Measurements from ENCODE around the gene SIN3B.

SIN3B gene

GRCh38 chr19:16904599-16904998 lies 75.4 kb downstream of the SIN3B start:
- no peak for DNase-seq (ENCODE audit: low spot score)

DNA sequence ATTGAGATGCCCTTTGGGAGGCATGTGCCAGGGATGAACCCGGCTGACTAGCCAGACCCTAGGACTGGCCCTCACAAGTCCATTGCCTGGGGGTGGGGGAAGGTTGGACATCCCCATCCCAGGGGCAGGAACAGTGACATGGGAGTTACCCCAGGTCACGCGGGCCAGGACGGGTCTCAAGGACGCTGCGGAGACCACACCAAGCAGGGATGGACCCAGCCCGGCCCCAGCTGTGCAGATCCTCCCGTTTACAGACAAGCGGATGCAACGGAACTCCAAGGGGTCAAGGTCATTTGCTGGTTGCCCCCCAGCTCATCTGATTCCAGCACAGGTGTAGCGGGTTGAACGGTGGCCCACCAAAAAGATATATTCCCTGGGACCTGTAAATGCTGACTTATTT lies 79.6 kb downstream of the SIN3B start:
- DNase-seq (ENCODE audit: low spot score), result no peak

DNA sequence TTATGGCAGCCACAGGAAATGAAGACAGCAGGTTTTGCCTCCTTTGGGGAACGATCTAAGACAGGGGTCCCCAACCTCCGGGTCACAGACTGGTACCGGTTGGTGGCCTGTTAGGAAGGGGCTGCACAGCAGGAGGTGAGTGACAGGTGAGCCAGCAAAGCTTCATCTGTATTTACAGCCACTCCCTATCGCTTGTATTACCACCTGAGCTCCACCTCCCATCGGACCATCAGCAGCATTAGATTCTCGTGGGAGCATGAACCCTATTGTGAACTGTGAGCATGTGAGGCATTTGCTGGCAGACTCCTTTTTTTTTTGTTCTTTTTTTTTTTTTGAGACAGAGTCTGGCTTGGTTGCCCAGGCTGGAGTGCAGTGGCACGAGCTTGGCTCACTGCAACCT lies 81.8 kb downstream of the SIN3B start:
- no peak for DNase-seq (ENCODE audit: low spot score)

DNA sequence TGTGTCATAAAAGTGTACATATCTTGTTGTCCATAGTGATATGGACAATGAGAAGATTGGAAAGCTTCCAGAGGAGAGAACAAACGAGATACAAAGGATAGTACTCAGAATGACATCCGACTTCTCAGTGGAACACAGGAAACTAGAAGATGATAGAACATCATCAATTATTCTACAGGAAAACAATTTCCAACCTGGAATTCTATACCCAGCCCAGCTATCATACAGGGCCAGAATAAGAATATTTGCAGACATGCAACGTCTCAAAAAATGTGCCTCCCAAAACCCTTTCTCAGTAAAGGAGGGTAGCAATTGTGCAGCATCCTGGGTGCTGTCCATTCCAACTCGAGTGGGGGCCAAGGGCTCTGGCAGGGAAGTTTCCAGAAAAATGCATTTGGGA lies 83.6 kb downstream of the SIN3B start:
- DNase-seq (ENCODE audit: low spot score), result no peak

DNA sequence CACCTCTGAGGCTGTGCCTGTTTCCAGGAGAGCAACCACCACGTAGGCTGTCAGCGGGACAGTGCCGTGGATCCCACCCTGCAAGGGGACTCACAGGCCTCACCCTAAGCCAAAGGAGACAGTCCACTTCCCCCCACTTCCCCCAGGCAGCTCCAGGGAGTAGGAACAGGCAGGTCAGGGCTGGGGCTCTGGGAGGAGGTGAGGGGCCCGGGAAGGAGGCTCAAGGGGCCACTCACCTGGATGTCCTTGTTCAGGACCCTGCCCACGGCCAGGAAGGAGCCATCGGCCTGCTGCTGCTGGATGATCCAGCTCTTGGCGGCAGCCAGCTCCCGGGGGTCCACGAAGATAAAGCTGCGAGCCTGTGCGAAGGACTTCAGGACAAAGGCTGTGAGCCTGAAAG lies 85.2 kb downstream of the SIN3B start:
- DNase-seq (ENCODE audit: low spot score), result no peak

DNA sequence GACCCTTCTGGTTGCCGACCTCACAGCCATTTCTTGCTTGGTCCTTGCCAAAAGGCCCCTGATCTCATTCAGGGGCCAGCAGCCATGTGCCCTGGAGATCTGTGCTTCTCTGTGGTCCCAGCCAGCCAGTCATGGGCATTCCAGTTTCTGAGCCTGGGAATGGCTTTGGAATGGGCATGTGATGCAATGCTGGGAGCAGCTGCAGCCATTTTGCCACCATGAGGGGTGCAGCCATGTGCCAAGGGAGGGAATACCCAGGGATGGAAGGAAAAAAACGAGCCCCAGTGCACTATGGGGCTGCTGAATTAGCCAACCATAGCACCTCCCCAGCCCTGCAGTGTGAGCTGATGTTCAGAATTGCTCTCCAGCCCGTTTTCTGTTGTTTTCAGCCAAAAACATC lies 85.9 kb downstream of the SIN3B start:
- DNase-seq (ENCODE audit: low spot score), result no peak

GRCh38 chr19:16915734-16916133 lies 86.5 kb downstream of the SIN3B start:
- no peak for DNase-seq (ENCODE audit: low spot score)

DNA sequence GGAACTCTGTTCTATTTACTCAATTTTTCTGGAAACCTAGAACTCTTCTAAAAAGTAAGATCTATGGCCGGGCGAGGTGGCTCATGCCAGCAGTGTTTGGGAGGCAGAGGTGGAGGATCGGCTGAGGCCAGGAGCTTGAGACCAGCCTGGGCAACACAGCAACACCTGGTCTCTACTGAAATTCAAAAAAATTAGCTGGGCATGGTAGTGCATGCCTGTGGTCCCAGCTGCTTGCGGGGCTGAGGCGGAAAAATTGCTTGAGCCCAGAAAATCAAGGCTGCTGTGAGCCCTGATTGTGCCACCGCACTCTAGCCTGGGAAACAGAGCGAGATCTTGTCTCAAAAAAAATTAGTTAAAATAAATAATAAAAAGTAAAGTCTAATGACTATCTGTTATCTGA lies 88.2 kb downstream of the SIN3B start:
- no peak for DNase-seq (ENCODE audit: low spot score)

DNA sequence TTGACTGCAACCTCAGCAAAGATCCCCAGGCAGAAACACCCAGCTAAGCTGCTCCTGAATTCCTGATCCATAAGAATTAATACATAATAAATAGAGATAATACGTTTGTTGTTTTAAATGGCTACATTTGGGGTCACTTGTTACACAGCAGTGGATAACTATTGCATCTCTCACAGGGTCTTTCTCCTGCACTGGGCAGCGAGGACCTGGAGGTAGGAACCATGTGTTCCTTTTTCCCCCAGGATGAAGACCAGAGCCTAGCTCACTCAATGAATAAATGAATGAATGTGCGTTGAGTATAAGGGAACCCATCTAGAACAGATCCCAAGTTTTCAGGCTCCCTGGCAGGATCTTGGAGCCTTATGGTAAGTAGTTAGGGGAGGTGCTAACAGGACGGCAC lies 90.3 kb downstream of the SIN3B start:
- no peak for DNase-seq (ENCODE audit: low spot score)

DNA sequence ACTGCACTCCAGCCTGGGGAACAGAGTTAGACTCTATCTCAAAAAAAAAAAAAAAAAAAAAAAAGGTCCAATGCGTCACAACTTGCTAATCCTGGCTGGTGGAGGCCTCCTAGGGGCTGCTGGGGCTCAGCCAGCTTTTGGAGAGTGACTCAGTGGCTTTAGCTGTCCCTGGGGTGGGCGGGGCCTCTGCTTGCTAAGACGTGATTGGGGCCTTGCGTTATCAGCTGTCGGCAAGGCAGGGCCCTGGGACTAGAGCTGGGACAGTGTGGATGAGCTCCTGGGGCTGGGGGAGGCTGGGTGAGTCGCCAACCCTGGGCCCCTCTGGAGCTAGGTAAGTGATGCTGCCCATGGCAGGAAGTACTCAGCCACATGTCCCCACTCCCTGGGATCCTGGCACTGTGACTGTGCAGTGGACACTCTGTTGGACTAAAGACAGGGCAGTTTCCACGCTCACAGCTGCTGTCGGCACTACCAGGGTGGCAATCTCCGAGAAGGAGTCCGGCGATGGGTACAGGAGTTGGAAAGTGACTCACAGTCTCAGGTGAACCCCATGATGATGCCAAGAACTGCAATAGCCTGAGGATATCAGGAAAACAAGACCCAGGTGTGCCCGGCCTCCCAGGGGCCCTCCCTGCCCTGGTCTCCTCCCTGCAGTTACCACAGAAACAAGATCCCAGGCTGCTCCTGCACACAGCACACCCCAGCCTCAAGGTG lies 91.8 kb downstream of the SIN3B start:
- no peak for DNase-seq (ENCODE audit: low spot score)

GRCh38 chr19:16921766-16922591 lies 92.8 kb downstream of the SIN3B start:
- no peak for DNase-seq (ENCODE audit: low spot score)

DNA sequence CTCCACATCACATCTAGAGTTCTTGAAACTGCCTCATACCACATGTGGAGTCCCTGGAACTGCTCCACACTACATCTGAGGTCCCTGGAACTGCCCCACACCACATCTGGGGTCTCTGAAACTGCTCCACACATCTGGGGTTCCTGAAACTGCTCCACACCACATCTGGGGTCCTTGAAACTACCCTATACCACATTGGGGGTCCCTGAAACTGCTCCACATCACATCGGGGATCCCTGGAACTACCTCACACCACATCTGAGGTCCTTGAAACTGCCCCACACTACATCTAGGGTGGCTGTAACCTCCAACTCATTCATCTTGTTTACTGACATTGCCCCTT lies 93.4 kb downstream of the SIN3B start:
- DNase-seq (ENCODE audit: low spot score), result no peak

- no peak for DNase-seq (ENCODE audit: low spot score)
These were observed 93.8 kb downstream of the SIN3B start for GRCh38 chr19:16922949-16923348.

- DNase-seq (ENCODE audit: low spot score), result no peak
These were observed 98.7 kb downstream of the SIN3B start for GRCh38 chr19:16927883-16928282.

GRCh38 chr19:16928351-16928750 lies 99.2 kb downstream of the SIN3B start:
- no peak for DNase-seq (ENCODE audit: low spot score)

DNA sequence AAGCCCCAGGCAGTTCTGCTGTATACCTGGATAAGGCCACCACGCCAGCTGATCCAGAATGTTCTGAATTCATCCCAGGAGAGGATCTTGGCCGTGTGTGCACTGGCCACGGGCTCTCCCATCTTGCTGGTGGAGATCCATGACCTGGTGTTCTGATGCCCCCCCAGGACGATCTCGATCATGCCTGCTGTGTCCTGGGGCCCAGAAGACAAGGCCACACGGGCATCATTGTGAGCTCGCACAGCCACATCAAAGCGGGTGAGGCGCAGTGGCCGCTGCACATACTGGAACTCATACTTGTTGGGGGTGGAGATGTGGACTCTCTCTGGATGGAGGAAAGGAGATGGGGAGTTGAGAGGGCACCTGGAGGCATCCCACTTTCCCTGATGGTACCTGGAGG lies 99.7 kb downstream of the SIN3B start:
- DNase-seq (ENCODE audit: low spot score), result no peak

Small RNA genes within 50 kb of the gene (small RNA-seq; reads per million reads assigned to genes)
- gene AC008737.3 (0 reads per million in 2 experiments), gene RN7SL823P (0 to 1.6 reads per million in 2 experiments), gene RN7SL835P (0 to 0.04 reads per million in 2 experiments)

Data from SK-N-DZ (cell line).